Activated CD4-positive, alpha-beta T cell treated with anti-CD3 and anti-CD28 coated beads for 36 hours (primary cell): ENCODE results near the gene NINJ1. TPM values are rescaled to one million over a fixed set of nuclear protein-coding genes. Genes with fewer than 3 reads are reported as not detected.
A peak's percentile ranks its signal among the peaks of the same experiment; 100 is the strongest.

ENCODE experiments used
- ATAC-seq: fragments of 200-7000 bp; cut with Tn5 transposase; one replicate; pipeline ENCODE4 v1.10.0; 2021; ENCODE audit warnings: mild to moderate bottlenecking, moderate library complexity
- CTCF ChIA-PET: fragments of 350-600 bp; sonication (Branson Sonifier 250); formaldehyde crosslinking; loops from one replicate; lab custom pipeline; 2021; ENCODE audit warnings: antibody characterized with exemption; lab: Charles Lee
- POLR2A ChIA-PET: fragments of 350-600 bp; sonication (Branson Sonifier 250); formaldehyde crosslinking; loops from one replicate; lab custom pipeline; 2021; ENCODE audit warnings: antibody characterized with exemption, inconsistent platforms; lab: Charles Lee
- DNase-seq: peaks from one replicate; pipeline ENCODE4 v3.0.0-alpha.2; 2020
- H3K27ac Mint-ChIP-seq: one replicate; pipeline ENCODE4 v1.8.0; 2021; ENCODE audit warnings: mixed read lengths
- H3K27me3 Mint-ChIP-seq: one replicate; pipeline ENCODE4 v1.8.0; 2021; ENCODE audit warnings: mixed read lengths
- H3K36me3 Mint-ChIP-seq: one replicate; pipeline ENCODE4 v1.8.0; 2021; ENCODE audit warnings: low read depth, mixed read lengths
- H3K4me1 Mint-ChIP-seq: one replicate; pipeline ENCODE4 v1.8.0; 2021; ENCODE audit warnings: mixed read lengths
- H3K4me3 Mint-ChIP-seq: one replicate; pipeline ENCODE4 v1.8.0; 2021; ENCODE audit warnings: mild to moderate bottlenecking, moderate library complexity, mixed read lengths
- H3K9me3 Mint-ChIP-seq: one replicate; pipeline ENCODE4 v1.8.0; 2021; ENCODE audit warnings: low read depth, mixed read lengths
- intact Hi-C, 2 experiments: fragments of 100-400 bp; cut with DNase I in 1 of 2; cut with micrococcal nuclease in 1 of 2; formaldehyde crosslinking; loops; one replicate each; pipeline versions ENCODE4 v1.14.2 to v1.15.1; 2022 to 2024; cut with DNase I, micrococcal nuclease
- total RNA-seq, 2 experiments: library from RNA; stranded (reverse); gene quantifications; one replicate each; pipeline ENCODE4 v1.2.3, GENCODE V29; 2021

The NINJ1 gene
- total RNA-seq, 2 experiments from 2014 or later = 77.4 to 108 TPM

- Mint-ChIP-seq H3K4me3 (no peak overlapping the region), H3K4me1 (peaks cover 64% of the 10 kb centered on the region), H3K36me3 (peaks cover 27% of the 10 kb centered on the region), H3K9me3 (peaks cover 22% of the 10 kb centered on the region), H3K27me3 (no peaks in the 10 kb centered on the region), H3K27ac (peak overlapping the region; percentile 91)
- peak; percentile 57 for ATAC-seq
- CTCF ChIA-PET = interaction anchor here (0.5 to 3.4 kb wide), 5 partner anchors 9 to 35 kb away, joined by 3 to 11 read pairs (median 4); partner anchors contain the start of gene NINJ1
- intact Hi-C loops = no loop called here
- POLR2A ChIA-PET = no interaction called here
- DNase-seq = peak; percentile 60
Measured at GRCh38 chr9:93143830-93144530, 9.9 kb upstream of the NINJ1 start.

GRCh38 chr9:93141771-93142483 lies 7.9 kb upstream of the NINJ1 start:
- Mint-ChIP-seq H3K27me3 (no peaks in the 10 kb centered on the region), H3K4me3 (no peak overlapping the region), H3K36me3 (peaks cover 12% of the 10 kb centered on the region), H3K4me1 (peaks cover 62% of the 10 kb centered on the region), H3K9me3 (peaks cover 13% of the 10 kb centered on the region), H3K27ac (no peak overlapping the region)
- intact Hi-C loops = no loop called here
- ATAC-seq (no peak), DNase-seq (no peak)
- ChIA-PET POLR2A (no interaction called here), CTCF (interaction anchor here (0.6 to 1.8 kb wide), 2 partner anchors 15 to 242 kb away, joined by 3 to 7 read pairs; no protein-coding TSS in a partner anchor)

- intact Hi-C loops = no loop called here
- H3K4me3 Mint-ChIP-seq = no peak overlapping the region
- POLR2A ChIA-PET = no interaction called here
- DNase-seq (no peak), ATAC-seq (no peak)
- peaks cover 3% of the 10 kb centered on the region for H3K9me3 Mint-ChIP-seq
- H3K36me3 Mint-ChIP-seq = peaks cover 2% of the 10 kb centered on the region
- H3K27me3 Mint-ChIP-seq = no peaks in the 10 kb centered on the region
- peaks cover 61% of the 10 kb centered on the region for H3K4me1 Mint-ChIP-seq
- no peak overlapping the region for H3K27ac Mint-ChIP-seq
- CTCF ChIA-PET = no interaction called here
Measured at GRCh38 chr9:93139365-93140182, 5.5 kb upstream of the NINJ1 start.

- peaks cover 3% of the 10 kb centered on the region for H3K9me3 Mint-ChIP-seq
- H3K27ac Mint-ChIP-seq = no peak overlapping the region
- H3K4me1 Mint-ChIP-seq = peaks cover 49% of the 10 kb centered on the region
- POLR2A ChIA-PET = no interaction called here
- intact Hi-C loops = no loop called here
- peaks cover under 1% of the 10 kb centered on the region for H3K36me3 Mint-ChIP-seq
- no peak for DNase-seq
- ATAC-seq = no peak
- no peaks in the 10 kb centered on the region for H3K27me3 Mint-ChIP-seq
- no peak overlapping the region for H3K4me3 Mint-ChIP-seq
- CTCF ChIA-PET = interaction anchor here (0.7 to 1.2 kb wide), 3 partner anchors 29 to 135 kb away, joined by 3 to 4 read pairs (median 4); no protein-coding TSS in a partner anchor
Measured at GRCh38 chr9:93138171-93138764, 4.2 kb upstream of the NINJ1 start.

- peaks cover 3% of the 10 kb centered on the region for H3K9me3 Mint-ChIP-seq
- no peak overlapping the region for H3K27ac Mint-ChIP-seq
- peaks cover 10% of the 10 kb centered on the region for H3K36me3 Mint-ChIP-seq
- no peak overlapping the region for H3K4me3 Mint-ChIP-seq
- CTCF ChIA-PET = interaction anchor here (0.8 kb wide), 1 partner anchor 28 kb away, joined by 4 read pairs; no protein-coding TSS in a partner anchor
- H3K27me3 Mint-ChIP-seq = no peaks in the 10 kb centered on the region
- ATAC-seq = no peak
- peaks cover 51% of the 10 kb centered on the region for H3K4me1 Mint-ChIP-seq
- intact Hi-C loops = no loop called here
- no peak for DNase-seq
- POLR2A ChIA-PET = no interaction called here
Measured at GRCh38 chr9:93137362-93137761, 3.3 kb upstream of the NINJ1 start.

- Mint-ChIP-seq H3K27ac (peak overlapping the region; percentile 10), H3K4me3 (no peak overlapping the region), H3K27me3 (no peaks in the 10 kb centered on the region), H3K4me1 (peaks cover 60% of the 10 kb centered on the region), H3K9me3 (peaks cover 3% of the 10 kb centered on the region), H3K36me3 (peaks cover 19% of the 10 kb centered on the region)
- ChIA-PET CTCF (interaction anchor here (0.8 kb wide), 1 partner anchor 11 kb away, joined by 3 read pairs; no protein-coding TSS in a partner anchor), POLR2A (no interaction called here)
- ATAC-seq = no peak
- intact Hi-C loops = no loop called here
- DNase-seq = no peak
Measured at GRCh38 chr9:93136011-93136440, 2.0 kb upstream of the NINJ1 start.

GRCh38 chr9:93134740-93135444 lies 841 bp upstream of the NINJ1 start:
- H3K36me3 Mint-ChIP-seq = peaks cover 20% of the 10 kb centered on the region
- H3K4me1 Mint-ChIP-seq = peaks cover 62% of the 10 kb centered on the region
- peak overlapping the region; percentile 88 for H3K4me3 Mint-ChIP-seq
- CTCF ChIA-PET = interaction anchor here (0.7 to 1.9 kb wide), 5 partner anchors 9 to 26 kb away, joined by 3 to 8 read pairs (median 4); no protein-coding TSS in a partner anchor
- intact Hi-C loops = loop anchor here (1.0 to 2.0 kb wide), 9 partner anchors 11 to 431 kb away; partner anchors contain the start of genes FAM120A (in 1 of the 2) and WNK2 (in 1 of the 2)
- peak overlapping the region; percentile 92 for H3K27ac Mint-ChIP-seq
- H3K27me3 Mint-ChIP-seq = no peaks in the 10 kb centered on the region
- ATAC-seq (no peak), DNase-seq (no peak)
- peaks cover 3% of the 10 kb centered on the region for H3K9me3 Mint-ChIP-seq
- POLR2A ChIA-PET = interaction anchor here (1.5 kb wide), 1 partner anchor 15 kb away, joined by 6 read pairs; no protein-coding TSS in a partner anchor

DNA sequence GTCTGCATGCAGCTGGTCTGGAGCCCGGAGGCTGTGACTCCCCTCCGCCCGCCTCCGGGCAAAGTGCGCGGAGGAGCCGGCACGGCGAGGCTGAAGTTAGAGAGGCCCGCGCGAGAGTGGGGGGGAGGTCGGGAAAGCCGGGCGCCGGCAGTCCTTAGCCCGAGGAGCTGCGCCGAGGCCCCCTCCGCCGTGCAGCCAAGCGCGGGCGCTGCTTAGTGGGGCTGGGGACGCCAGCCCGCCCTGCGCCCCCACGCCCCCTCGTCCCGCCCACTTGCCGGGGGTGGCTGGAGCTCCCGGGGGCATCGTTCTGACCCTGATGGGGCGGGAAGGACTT lies 403 bp downstream of the NINJ1 start:
- Mint-ChIP-seq H3K27ac (peak overlapping the region; percentile 85), H3K27me3 (no peaks in the 10 kb centered on the region), H3K4me1 (peaks cover 65% of the 10 kb centered on the region), H3K4me3 (peak overlapping the region; percentile 88), H3K9me3 (peaks cover 3% of the 10 kb centered on the region), H3K36me3 (peaks cover 20% of the 10 kb centered on the region)
- POLR2A ChIA-PET = interaction anchor here (1.1 to 1.5 kb wide), 3 partner anchors 16 to 42 kb away, joined by 3 to 6 read pairs (median 6); no protein-coding TSS in a partner anchor
- peak; percentile 74 for DNase-seq
- intact Hi-C loops = loop anchor here (1.0 to 2.0 kb wide), 10 partner anchors 13 to 433 kb away; partner anchors contain the start of genes FAM120A (in 1 of the 2) and WNK2 (in 1 of the 2)
- peak; percentile 14 for ATAC-seq
- CTCF ChIA-PET = interaction anchor here (0.6 to 1.9 kb wide), 5 partner anchors 11 to 24 kb away, joined by 3 to 8 read pairs (median 4); no protein-coding TSS in a partner anchor

- Mint-ChIP-seq H3K27ac (peak overlapping the region; percentile 85), H3K9me3 (no peaks in the 10 kb centered on the region), H3K36me3 (peaks cover 20% of the 10 kb centered on the region), H3K4me3 (peak overlapping the region; percentile 88), H3K27me3 (no peaks in the 10 kb centered on the region), H3K4me1 (peaks cover 65% of the 10 kb centered on the region)
- CTCF ChIA-PET = interaction anchor here (1.1 to 1.9 kb wide), 3 partner anchors 11 to 24 kb away, joined by 4 to 8 read pairs (median 4); no protein-coding TSS in a partner anchor
- POLR2A ChIA-PET = interaction anchor here (1.1 to 1.5 kb wide), 3 partner anchors 17 to 41 kb away, joined by 3 to 6 read pairs (median 6); no protein-coding TSS in a partner anchor
- ATAC-seq = no peak
- intact Hi-C loops = loop anchor here in 1 of 2 experiments (2.0 kb wide), 1 partner anchor 14 kb away; no protein-coding TSS in a partner anchor
- no peak for DNase-seq
Measured at GRCh38 chr9:93132946-93133680, 938 bp downstream of the NINJ1 start.
